ENCODE results near the gene ST6GALNAC6. TPM values are rescaled to one million over a fixed set of nuclear protein-coding genes. Genes with fewer than 3 reads are reported as not detected.

Gene ST6GALNAC6
- total RNA-seq, 1 donor from 2014 or later, result 77.0 TPM

- peak overlapping the region; percentile 89 for H3K4me3 Mint-ChIP-seq (ENCODE audit: unreplicated experiment)
- peaks cover 34% of the 10 kb centered on the region for H3K36me3 Mint-ChIP-seq (ENCODE audit: unreplicated experiment)
- no peak for TF ChIP-seq CTCF (IDR thresholded peaks at IDR 0.05)
- H3K27ac Mint-ChIP-seq (ENCODE audit: unreplicated experiment), result peak overlapping the region; percentile 80
- H3K9me3 Mint-ChIP-seq (ENCODE audit: unreplicated experiment), result no peaks in the 10 kb centered on the region
- no peaks in the 10 kb centered on the region for H3K27me3 Mint-ChIP-seq (ENCODE audit: unreplicated experiment)
- H3K4me1 Mint-ChIP-seq (ENCODE audit: unreplicated experiment), result peaks cover 31% of the 10 kb centered on the region
- peak; percentile 90 for DNase-seq (ENCODE audit: extremely low spot score, unreplicated experiment)
Measured at GRCh38 chr9:127897193-127897692, 2.2 kb downstream of the ST6GALNAC6 start.

DNA sequence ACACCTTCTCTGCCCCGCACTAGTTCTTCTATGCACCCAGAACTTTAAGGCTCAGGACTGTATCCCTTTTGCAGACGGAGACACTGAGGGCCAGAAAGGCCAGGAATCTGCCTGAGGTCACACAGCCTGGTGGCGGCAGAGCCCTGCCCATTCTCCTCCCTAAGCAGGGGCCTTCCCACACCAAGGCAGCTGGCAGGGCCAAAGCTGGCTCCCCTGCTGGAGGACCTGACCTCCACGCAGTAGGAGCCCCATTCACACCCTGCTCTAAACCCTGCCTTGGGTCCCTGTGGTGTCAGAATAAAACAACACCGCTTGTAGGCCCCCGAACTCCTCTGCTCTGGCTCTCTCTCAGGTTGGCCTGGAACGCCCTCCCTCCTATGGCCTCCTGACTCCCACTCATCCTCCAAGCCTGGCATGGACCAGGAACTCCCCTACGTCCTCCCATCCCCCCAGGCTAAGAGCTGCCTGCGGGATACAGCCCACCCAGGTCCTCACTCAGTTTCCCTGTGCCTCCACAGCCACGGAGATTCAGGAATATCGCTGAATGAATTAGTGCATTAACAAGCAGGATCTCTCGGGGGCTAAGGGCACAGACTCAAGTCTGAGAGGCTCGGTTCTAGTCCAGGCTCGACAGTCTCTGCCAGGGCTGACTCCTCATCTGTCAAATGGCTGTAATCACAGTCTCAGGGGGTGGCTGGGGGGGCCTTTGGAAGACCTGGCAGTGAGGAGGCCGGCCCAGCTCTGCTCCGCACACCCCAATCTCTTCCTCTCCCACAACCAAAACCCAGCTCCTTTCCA lies 2.8 kb downstream of the ST6GALNAC6 start:
- H3K4me3 Mint-ChIP-seq (ENCODE audit: unreplicated experiment), result peak overlapping the region; percentile 47
- TF ChIP-seq CTCF (IDR thresholded peaks at IDR 0.05), result no peak
- peaks cover 29% of the 10 kb centered on the region for H3K4me1 Mint-ChIP-seq (ENCODE audit: unreplicated experiment)
- H3K27me3 Mint-ChIP-seq (ENCODE audit: unreplicated experiment), result no peaks in the 10 kb centered on the region
- H3K36me3 Mint-ChIP-seq (ENCODE audit: unreplicated experiment), result peaks cover 34% of the 10 kb centered on the region
- peak overlapping the region; percentile 80 for H3K27ac Mint-ChIP-seq (ENCODE audit: unreplicated experiment)
- no peaks in the 10 kb centered on the region for H3K9me3 Mint-ChIP-seq (ENCODE audit: unreplicated experiment)
- no peak for DNase-seq (ENCODE audit: extremely low spot score, unreplicated experiment)

DNA sequence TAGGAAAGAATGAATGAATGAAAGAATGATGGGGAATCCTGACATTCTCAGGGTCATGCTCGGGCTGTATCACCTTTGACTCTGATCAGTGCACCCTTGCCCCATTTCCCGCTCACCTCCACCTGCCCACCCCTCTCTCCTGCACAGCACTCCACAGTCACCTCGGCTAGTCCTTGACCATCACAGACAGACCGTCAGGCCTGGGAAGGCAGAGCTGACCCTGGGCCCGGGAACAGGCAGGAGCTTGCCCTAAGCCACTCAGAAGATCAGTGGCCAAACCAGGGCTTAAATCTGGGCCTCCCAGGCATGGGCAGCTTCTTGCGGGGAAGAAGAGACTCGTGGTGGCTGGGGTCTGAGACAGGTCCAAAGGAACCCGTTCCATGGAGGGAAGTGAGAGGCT lies 3.6 kb downstream of the ST6GALNAC6 start:
- peaks cover 39% of the 10 kb centered on the region for H3K36me3 Mint-ChIP-seq (ENCODE audit: unreplicated experiment)
- peaks cover 26% of the 10 kb centered on the region for H3K4me1 Mint-ChIP-seq (ENCODE audit: unreplicated experiment)
- no peak overlapping the region for H3K4me3 Mint-ChIP-seq (ENCODE audit: unreplicated experiment)
- TF ChIP-seq CTCF (IDR thresholded peaks at IDR 0.05), result no peak
- H3K27ac Mint-ChIP-seq (ENCODE audit: unreplicated experiment), result no peak overlapping the region
- no peaks in the 10 kb centered on the region for H3K9me3 Mint-ChIP-seq (ENCODE audit: unreplicated experiment)
- DNase-seq (ENCODE audit: extremely low spot score, unreplicated experiment), result no peak
- no peaks in the 10 kb centered on the region for H3K27me3 Mint-ChIP-seq (ENCODE audit: unreplicated experiment)

- Mint-ChIP-seq H3K4me3 (ENCODE audit: unreplicated experiment) (no peak overlapping the region), H3K4me1 (ENCODE audit: unreplicated experiment) (peaks cover 15% of the 10 kb centered on the region), H3K36me3 (ENCODE audit: unreplicated experiment) (peaks cover 39% of the 10 kb centered on the region), H3K27ac (ENCODE audit: unreplicated experiment) (no peak overlapping the region), H3K27me3 (ENCODE audit: unreplicated experiment) (no peaks in the 10 kb centered on the region), H3K9me3 (ENCODE audit: unreplicated experiment) (no peaks in the 10 kb centered on the region)
- TF ChIP-seq CTCF (IDR thresholded peaks at IDR 0.05), result no peak
- no peak for DNase-seq (ENCODE audit: extremely low spot score, unreplicated experiment)
Measured at GRCh38 chr9:127893392-127893791, 6.0 kb downstream of the ST6GALNAC6 start.

- H3K4me1 Mint-ChIP-seq (ENCODE audit: unreplicated experiment), result peaks cover 13% of the 10 kb centered on the region
- no peak for DNase-seq (ENCODE audit: extremely low spot score, unreplicated experiment)
- peaks cover 41% of the 10 kb centered on the region for H3K36me3 Mint-ChIP-seq (ENCODE audit: unreplicated experiment)
- no peak for TF ChIP-seq CTCF (IDR thresholded peaks at IDR 0.05)
- H3K4me3 Mint-ChIP-seq (ENCODE audit: unreplicated experiment), result no peak overlapping the region
- H3K27me3 Mint-ChIP-seq (ENCODE audit: unreplicated experiment), result no peaks in the 10 kb centered on the region
- no peaks in the 10 kb centered on the region for H3K9me3 Mint-ChIP-seq (ENCODE audit: unreplicated experiment)
- no peak overlapping the region for H3K27ac Mint-ChIP-seq (ENCODE audit: unreplicated experiment)
Measured at GRCh38 chr9:127892831-127893230, 6.6 kb downstream of the ST6GALNAC6 start.
